SK-N-SH treated with all-trans-retinoic acid at 6 μM for 48 hours (cell line): ENCODE measurements around the gene CFP.

Experiments used
- ATAC-seq: fragments of 200-7000 bp; cut with Tn5 transposase; 3 replicates; pipeline ENCODE4 v1.9.1; 2020; ENCODE audit warnings: mild to moderate bottlenecking, moderate library complexity
- BACH2 ChIP-seq: fragments of 250-450 bp; sonication (Bioruptor Pico); IDR thresholded peaks from 2 replicates; pipeline ENCODE4 v1.9.0; 2021; ENCODE audit warnings: mild to moderate bottlenecking, borderline replicate concordance
- CSDC2 ChIP-seq: fragments of 250-450 bp; sonication (Bioruptor Pico); IDR thresholded peaks from 2 replicates; pipeline ENCODE4 v1.5.0; 2020; ENCODE audit warnings: mild to moderate bottlenecking, moderate library complexity
- PPARA ChIP-seq: fragments of 250-450 bp; sonication (Bioruptor Pico); IDR thresholded peaks from 2 replicates; pipeline ENCODE4 v1.5.0; 2020; ENCODE audit warnings: mild to moderate bottlenecking, borderline replicate concordance
- TOX ChIP-seq: fragments of 250-450 bp; sonication (Bioruptor Pico); IDR thresholded peaks from 2 replicates; pipeline ENCODE4 v1.8.0; 2021; ENCODE audit warnings: mild to moderate bottlenecking, moderate library complexity, borderline replicate concordance
- ZFP30 ChIP-seq: fragments of 450-650 bp; formaldehyde crosslinking; IDR thresholded peaks from 2 replicates; pipeline ENCODE4 v1.5.0; 2022; ENCODE audit warnings: mild to moderate bottlenecking, moderate library complexity

CFP gene

DNA sequence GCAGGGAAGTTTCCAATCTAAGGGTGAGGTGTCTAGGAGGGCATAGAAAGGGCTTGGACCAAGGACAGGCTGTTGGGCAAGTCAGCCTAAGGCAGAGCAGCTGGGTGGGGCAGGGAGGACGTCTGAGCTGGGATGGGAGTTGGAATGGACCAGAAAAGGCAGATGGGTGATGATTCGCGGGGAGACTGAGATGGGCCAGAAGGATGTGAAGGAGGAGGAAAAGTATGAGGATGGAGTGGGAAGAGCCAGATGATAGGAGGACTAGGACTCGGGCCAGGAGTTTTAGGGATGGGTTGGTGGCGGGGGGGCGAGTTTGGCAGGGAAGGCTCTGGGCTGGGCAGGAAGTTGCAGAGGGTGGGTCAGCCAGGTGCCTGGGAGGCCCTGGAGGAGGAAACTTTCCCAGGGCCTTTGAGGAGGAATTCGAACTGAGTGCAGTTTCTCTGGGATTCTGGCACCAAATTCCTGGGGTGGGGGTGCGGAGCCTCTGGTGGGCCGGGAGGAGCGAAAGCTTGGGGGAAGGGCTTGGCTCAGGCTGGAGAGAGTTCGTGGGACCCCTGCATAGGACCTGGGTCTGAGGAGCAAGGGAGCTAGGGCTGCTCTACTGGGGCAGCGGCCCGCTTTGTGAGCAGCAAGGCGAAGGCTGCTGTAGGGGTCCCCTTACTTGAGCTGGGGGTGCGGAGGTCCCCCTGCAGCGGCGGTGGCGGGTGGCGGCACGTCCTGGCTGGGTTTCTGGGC, 56.2 kb downstream of the CFP start:
- ATAC-seq, result peak; percentile 32
- TF ChIP-seq PPARA (CRISPR knock-in tag) (no peak), BACH2 (no peak), CSDC2 (CRISPR knock-in tag) (no peak), ZFP30 (no peak), TOX (CRISPR knock-in tag) (no peak)
